ENCODE data around the gene TSEN54.
"Not testable (repeated sequence)": the region's sequence is repeated elsewhere in the genome, so short reads cannot be mapped to it uniquely, and the experiment has no call there.

The TSEN54 gene

DNA sequence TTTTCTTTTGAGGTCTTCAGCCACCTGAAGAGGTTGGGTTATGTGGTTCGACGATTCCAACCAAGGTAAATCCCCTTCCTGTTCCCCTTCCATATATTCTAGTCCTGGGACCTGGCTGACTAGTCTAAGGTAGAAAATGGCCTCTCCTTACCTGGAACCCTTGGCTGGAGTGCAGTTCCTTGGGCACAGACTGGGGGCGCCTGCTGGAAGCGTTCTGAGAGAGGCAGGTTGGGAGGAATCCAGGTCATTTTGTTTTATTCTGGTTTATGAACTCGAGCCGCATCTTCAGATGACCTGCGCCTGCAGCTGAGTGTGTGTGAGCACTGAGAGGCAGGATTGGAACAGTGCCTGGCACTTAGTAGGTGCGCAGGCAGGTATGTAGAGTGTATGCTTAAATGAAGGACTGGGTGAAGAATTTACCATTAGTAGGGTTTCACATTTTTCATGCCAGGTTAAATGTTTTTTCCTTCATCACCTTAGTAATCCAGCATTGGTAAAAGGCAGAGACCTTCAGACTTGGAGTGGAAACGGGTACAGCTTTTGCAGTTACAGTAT is 2.7 kb downstream of the TSEN54 start:
- no peak for FAIRE-seq

DNA sequence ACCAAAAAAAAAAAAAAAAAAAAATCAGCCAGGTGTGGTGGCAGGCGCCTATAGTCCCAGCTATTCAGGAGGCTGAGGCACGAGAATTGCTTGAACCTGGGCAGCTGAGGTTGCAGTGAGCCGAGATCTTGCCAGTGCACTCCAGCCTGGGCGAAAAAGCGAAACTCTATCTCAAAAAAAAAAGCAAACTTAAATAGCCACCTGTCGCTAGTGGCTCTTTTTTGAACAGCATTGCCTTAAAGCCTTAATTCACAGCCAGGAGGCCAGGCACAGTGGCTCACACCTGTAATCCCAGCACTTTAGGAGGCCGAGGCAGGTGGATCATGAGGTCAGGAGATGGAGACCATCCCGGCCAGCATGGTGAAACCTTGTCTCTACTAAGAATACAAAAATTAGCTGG is 4.1 kb downstream of the TSEN54 start:
- not testable (repeated sequence) for FAIRE-seq

DNA sequence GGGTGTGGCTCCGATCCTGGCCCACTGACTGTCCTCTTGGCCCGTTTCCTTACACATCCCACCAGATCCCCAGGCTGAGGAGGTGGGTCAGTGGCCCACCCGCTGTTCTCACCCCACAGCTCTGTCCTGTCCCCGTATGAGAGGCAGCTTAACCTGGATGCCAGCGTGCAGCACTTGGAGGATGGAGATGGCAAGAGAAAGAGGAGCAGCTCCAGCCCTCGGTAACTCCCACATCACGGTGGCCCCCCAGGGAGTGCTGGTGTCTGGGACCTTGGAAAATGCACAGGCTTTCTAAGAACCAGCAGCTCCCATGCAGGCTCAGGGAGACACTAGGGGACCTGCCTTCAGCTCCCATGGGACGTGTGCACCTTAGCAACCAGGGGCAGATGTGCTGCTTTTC is 5.0 kb downstream of the TSEN54 start:
- FAIRE-seq, result no peak

DNA sequence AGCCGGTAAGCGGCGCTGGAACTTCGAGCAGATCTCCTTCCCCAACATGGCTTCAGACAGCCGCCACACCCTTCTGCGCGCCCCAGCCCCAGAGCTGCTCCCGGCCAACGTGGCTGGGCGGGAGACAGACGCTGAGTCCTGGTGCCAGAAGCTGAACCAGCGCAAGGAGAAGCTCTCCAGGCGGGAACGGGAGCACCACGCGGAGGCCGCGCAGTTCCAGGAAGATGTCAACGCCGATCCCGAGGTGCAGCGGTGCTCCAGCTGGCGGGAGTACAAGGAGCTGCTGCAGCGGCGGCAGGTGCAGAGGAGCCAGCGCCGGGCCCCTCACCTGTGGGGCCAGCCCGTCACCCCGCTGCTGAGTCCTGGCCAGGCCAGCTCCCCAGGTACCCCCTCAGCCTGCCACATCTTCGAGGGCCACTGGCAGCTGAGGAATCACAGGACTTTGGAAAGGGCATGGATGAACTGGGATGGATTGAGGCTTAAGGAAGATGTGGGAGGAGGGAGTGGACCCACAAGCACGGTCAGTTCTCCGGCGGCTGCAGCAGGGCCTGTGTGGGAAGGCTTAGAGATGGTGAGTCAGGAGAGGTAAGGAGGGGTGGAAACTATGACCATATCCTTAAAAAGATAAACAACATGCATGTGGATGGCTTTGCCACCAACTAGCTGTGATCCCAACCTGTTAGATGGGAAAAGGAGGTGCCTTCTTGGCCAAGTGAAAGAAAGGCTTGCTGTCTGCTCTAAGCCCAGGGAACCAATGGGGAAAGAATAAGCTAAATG is 5.8 kb downstream of the TSEN54 start:
- FAIRE-seq, result no peak

DNA sequence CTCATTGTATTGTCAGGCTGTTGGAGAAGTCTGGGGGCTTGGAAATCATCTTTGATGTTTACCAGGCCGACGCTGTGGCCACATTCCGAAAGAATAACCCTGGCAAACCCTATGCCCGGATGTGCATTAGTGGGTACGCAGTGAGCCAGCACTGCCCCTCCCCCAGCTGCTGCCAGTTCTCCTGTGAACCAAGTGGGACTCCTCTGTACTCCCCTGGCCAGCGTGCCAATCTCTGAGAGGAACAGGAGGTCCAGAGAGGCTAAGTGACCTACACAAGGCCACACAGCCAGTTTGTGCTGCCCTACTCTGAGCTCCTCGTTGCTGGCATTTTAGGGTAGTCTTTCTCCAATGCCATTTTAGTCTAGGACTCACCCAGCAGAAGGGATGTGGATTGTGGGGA is 7.3 kb downstream of the TSEN54 start:
- no peak for FAIRE-seq

DNA sequence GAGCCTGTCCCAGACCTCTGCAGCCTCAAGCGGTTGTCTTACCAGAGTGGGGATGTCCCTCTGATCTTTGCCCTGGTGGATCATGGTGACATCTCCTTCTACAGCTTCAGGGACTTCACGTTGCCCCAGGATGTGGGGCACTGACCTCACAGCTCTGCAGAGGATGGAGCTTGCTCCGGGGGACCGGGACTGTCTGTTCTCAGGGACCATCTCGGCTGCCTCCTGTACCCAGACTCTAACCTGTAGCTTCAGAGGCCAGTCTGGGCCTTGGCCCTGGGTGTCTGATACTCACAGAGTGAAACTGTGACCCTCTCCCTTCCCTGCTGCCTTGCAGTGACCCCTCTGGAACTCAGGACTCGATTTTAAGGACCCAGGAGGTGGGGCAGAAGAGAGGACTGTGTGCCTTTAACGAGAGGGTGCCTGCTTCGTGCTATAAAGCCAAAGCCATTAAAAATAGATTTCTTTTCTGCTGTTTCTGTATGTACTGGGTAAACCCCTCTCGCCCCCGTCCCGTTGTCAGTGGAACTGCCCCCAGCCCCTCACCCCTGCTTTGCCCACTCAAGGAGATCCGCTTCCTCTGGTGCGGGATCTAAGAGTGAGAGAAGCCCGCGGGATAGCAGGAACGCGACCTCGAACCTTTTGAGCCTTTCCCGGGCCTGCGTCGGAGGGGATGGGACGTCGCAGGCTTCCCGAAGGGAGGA is 8.1 kb downstream of the TSEN54 start:
- no peak for FAIRE-seq

DNA sequence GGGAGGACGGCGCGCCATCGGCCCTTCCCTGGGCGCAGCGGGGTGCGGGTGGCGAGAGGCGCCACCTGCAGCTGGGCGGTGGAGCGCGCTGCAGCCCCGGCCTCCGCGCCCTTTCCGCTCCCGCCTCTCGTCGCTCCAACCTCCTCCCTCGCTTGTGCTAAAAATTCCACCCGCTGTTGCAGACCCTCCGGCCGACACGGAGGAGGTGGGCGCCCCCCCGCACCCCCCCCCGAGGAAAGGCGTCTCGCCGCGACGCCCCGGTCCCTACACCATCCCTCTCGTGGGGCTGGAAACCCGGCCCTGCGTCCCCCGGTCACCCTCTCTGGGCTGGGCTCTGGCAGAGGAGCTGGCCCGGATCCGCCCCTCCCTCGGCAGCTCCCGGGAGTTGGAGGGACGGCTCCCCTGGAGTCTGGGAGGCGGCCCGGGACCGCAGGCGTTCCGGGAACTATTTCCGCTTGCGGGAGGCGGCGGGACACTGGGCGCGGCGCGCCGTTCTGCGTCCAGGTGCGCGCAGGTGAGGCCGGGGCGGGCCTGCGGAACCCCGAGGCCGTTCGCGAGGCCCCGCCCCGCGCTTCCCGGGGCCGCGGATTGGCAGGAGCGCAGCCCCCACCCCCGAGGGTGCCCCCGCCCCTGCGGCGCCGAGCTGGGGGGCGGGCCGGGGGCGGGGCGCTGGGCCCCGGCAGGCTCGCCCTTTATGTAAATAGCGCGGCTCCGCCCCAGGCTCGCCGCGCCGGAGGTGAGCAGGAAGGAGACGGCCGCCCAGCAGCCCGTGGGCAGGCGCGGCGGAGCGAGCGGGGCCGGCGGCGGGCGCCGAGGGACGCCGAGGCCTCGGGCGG is 8.9 kb downstream of the TSEN54 start, which contains the start of gene LLGL2:
Gene LLGL2, plus strand, starts transcription at position 728 of the 836 bp plus-strand sequence. CDS start 17,730 bp downstream, outside the sequence.
- no peak for FAIRE-seq

DNA sequence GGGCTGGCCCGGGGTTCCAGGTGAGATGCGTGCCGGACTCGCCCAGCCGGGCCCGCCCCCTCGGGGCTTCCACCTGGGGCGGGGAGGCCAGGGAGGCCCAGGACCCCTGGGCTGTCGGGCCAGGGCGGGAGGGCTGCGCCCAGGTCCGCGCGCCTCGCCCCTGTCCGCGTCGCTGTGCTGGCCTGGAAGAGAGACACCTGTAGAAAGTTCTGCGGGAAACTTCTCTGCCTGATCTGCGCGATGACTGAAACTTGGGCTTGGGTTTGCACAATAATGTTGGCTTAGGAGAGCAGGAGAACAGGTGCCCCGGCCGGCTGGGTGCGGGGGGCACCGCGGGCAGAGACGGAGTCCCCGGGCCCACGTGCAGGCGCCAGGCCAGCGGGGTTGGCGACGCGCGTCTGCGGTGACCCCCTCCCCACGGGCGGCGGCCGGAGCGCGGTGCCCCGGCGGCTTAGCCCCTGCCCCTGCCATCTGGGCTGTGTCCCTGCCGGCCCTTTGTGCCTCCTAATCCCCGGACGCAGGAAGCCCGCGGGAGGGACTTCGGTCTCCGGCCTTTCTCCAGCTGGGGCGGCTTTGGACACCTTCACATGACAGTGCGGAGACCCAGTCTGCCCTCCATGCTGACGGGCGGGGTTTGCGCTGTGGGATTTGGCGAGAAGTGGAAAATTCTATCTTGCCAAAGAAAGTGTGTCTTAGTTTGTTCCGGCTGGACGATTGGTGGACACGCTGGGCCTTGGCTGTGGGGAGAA is 9.7 kb downstream of the TSEN54 start:
- FAIRE-seq, result no peak

DNA sequence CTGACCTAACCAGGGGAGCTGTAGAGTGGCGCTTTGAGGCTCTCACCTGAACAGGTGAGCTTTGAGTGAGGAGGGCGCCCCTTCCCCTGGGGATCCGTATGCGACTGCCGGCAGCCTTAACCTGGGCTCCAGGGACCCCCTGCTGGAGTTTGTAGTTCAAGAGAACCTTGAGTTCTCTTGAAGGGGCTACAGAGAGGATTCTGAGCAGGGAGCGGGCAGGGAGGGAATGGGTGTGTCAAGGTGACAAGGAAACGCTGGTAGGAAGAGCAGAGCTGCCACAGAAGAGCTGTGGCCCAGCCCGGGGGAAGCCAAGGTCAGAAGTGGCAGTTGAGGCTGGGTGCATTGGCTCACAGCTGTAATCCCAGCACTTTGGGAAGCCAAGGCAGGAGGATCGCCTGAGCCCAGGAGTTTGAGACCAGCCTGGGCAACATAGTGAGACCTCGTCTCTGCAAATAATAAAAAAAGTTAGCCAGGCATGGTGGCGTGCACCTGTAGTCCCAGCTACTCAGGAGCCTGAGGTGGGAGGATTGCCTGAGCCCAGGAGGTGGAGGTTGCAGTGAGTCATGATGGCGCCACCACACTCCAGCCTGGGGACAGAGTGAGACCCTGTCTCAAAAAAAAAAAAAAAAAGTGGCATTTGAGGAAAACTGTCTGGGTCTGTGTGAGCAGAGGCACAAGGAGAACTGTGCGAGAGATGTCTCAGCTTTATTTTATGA is 10.4 kb downstream of the TSEN54 start:
- no peak for FAIRE-seq

DNA sequence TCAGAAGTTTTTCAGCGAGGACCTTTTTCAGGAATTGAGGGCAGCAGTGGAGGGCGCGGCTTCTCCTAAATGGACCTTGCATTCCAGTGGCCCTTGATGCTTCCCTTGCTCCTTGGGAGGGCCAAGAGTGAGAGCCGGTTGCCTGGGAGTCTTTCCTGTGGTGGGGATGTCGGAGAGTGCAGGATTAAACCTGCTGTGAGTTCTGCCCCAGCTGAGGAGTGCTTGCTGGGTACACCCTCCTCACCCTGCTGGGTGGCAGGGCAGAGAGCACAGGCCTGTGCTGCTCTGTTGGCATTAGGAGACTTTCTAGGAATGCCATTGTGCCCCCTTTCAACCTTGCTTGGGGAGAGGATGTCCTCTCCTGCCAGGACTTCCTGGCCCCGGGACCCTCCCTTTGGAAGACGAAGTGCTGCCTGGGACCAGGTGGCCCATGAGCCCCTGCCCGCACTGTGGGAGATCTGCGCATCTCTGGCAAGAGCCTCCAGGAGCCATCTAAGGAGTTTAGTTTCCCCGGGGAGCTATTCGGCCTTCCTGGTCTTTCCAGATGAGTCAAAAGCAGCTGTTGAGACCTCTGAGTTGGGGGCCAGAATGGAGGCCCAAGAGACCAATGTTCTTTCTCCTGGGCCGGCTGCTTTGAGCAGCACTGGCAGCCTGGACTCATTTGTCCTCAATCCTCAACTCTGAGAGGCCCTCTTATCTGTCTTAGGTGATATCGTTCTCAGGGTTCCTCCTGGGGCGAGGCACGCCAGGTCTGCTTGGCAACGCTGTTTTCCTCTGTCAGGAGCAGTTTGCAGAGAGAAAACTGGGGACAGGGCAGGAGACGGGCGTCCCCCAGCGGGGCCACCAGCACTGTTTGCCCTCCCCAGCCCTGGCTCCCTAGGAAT is 14.8 kb downstream of the TSEN54 start:
- FAIRE-seq, result no peak

DNA sequence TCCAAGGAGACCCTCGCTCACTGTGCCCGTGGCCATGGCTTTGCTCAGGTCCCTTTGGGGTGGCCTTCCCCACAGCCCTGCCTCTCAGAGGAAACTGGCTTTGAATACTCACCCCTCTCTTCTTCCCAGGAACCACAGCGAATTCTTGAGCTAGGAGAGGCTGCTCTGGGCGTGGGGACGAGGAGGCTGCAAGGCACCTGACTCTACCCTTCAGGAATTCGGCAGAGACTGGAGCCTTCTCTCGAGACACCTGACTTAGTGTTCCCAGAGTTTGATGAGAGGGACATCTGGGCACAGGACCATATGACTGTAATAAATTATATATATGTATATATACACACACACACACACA is 15.4 kb downstream of the TSEN54 start:
- no peak for FAIRE-seq

DNA sequence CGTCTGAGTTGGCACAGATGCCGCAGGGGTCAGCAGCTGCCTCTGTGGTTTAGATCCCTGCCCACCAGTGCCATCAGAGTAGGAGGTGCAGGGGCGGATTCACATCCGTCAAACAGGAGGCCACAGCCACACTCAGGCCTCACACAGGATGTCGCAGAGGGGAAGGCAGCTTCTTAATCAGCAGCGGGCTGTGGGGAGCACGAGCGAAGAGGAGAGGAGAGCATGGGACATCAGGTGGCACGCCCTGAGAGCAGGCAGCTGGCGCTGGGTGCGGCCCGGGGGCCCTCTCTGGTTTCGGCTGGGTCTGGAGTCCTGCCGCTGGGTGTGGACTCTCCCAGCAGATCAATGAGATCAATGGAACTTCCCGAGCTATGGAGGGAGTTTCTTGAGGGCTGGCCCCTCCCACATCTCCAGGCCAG is 18.8 kb downstream of the TSEN54 start:
- no peak for FAIRE-seq

DNA sequence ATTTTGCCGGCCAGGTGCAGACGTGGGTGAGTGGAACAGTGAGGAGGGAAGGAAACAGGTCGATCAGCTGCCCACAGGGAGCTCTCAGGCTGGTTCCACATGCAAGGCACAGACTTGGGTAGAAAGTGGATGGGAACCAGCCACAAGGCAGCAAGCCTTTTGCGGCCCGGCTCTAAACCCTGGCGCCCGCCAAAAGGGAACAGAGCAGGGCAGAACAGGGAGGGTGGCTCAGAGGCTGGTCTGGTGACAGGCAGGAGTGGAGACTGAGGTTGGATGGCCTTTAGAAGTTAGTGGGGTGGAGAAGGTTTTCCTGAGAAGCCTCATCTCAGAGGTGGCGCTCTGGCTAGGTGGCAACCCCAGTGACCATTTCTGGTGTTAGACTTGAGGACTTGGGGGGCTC is 19.5 kb downstream of the TSEN54 start:
- no peak for FAIRE-seq

DNA sequence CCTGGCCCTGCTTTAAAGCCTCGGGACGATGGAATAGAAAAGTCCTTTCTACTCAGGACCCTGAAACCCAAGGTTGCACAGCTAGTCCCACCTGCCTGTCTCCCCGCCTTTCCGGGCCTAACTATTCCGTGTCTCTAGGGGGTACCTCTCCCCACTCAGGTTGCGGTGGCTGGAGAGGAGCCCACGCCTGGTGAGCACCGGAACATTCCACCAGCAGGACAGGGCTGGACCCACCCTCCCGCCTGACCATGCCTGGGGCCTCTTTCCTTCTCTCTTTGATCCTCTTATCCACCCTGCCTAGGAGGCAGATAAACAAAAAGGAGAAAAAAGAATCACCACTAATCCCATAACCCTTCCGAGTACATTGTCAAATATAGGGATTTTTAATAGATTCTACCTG is 20.0 kb downstream of the TSEN54 start:
- no peak for FAIRE-seq

DNA sequence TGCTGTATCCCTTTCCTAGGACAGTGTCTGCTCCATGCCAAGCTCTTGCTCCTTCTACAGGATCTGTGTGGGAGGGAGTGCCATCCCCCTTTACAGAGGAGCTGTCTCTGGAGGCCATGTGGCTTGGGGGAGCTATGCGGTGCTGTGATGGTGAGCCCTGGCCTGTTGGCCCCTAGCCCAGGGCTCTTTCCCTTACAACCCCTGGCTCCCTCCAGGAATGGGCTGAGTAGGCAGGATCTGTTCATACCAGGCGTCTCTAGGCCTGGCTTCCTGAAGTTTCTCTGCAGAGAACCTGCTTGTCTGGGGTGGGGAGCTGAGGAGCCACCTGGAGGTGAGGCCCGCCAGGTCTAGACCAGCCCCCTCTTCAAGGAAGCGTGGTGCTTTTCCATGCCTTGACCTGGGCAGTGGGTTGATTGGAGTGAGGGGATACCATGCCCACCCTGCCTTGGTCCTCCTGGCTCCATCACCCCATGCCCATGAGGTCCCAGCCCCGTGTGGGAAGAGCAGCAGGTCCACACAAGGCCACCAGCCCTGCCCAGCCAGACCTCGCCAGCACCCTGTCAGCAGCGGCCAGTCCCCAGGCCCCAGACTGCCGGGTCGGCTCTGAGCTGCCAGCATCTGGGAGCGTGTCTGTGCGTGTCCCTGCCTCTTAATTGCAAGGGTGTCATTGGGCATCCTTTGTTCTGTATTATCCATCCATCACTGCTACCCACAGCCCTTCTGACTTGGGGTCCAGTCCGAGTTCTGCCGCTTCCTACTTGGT is 23.8 kb downstream of the TSEN54 start:
- FAIRE-seq, result no peak

DNA sequence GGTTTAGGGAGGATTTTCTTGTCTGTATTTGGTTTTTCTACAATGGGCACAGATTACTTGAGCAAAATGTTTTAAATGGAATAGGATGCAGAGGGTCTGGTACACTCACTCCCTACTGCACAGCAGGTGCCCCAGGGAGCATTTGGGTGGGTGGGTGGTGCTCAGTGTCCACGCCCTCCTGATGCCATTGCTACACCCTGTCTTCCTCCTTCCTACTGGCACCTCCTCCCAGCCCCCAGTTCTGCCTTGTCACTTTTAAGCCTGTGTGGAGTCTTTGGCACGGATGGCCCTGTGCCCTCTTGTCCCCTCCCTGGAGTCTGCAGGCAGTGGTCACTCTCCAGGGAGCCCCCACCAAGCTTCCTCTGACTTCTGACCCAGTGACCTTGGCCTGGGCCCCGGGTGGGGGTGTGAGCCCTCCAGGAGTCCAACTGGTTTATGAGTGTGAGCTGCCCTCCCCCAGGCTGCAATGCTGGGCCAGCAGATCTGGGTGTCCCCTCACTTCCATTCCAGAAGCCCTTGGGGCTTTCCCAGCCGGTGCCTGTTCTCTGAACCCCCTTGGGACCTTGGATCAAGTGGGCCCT is 24.7 kb downstream of the TSEN54 start:
- no peak for FAIRE-seq

DNA sequence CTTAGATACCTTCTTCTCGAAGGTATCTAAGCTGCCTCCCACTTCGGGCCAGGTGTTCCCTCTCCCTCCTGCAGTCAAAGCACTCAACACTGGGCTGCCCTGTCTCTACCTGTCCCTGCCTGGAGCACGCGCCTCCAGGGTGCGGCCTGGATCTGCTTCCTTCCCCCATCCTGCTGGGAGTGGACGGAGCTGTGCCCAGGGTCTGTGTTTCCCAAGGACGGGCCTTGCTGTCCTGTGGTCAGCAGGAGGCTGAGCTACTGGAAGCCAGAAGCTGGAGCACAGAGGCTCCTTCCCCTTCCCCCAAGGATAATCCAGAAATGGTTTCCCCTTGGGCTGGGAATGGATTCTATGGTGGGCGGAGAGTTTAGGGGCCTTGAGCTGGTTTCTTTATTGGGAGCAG is 25.9 kb downstream of the TSEN54 start:
- no peak for FAIRE-seq

DNA sequence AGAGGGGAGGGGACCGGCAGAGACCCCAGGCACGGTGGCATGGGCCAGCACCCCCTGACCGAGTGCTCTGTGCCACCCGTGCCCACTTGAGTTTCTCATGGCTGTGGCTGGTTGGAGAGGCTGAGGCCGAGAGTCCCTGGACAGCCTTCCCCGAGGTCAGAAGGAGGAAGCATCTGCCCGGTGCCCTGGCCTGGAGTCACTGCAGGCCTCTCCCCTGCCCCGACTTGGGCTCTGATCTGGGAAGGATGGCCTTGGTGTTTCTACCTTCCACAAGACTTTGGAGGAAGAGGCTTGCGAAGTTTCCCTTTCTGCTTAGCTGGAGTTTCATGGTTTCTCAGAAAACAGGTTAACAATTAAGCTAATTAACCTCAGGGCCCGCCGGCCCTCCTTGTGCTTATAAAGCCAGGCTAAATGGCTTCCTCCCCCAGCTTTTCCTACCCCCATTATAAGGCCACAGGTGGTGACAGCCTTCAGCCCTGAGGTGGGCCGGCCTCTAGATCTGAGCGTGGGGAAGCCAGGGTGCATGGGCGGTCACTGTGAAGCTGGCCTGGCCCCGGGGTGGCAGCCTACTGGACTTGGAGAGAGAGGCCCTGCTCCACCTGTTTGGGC is 26.5 kb downstream of the TSEN54 start:
- no peak for FAIRE-seq

DNA sequence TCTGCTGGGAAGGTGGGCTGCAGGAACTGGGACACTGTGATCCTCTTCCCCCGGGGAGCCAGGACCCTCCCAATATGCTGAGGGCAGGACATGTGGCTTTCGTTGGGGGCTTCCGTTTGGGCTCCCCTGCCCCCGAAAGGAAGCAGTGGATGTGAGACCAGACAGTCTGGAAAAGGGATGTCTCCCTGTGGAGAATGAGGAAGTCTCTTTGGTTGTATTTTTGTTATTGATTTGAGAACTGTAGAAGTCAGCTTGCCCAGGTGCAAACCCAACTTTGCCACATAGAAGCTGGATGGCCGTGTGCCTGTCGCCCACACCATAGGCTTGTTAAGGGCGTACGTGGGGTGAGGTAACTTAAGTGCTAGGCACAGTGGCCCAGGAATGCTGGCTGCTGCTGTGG is 27.9 kb downstream of the TSEN54 start:
- FAIRE-seq, result no peak

Measured in G401.6 (cell line).